ENCODE data around the gene VPS39.

GRCh38 chr15:42121682-42122081, 86.4 kb downstream of the VPS39 start:
- TF ChIP-seq CTCF (IDR thresholded peaks at IDR 0.05) (no peak), ZFX (IDR thresholded peaks at IDR 0.05; ENCODE audit: borderline replicate concordance) (no peak)
